D341Med (cell line): ENCODE measurements around the gene WFDC10A.
A peak's percentile ranks its signal among the peaks of the same experiment; 100 is the strongest.
"Not testable (repeated sequence)": the region's sequence is repeated elsewhere in the genome, so short reads cannot be mapped to it uniquely, and the experiment has no call there.

ENCODE experiments used
- DNase-seq: peaks from one replicate; pipeline ENCODE4 v3.0.0; 2012; ENCODE audit warnings: low spot score

WFDC10A gene

GRCh38 chr20:45629496-45630100 is at the start of gene WFDC10A:
Gene WFDC10A, plus strand, starts transcription at chr20:45629739. Its CDS starts 75 bp downstream, at chr20:45629814.
- peak; percentile 75 for DNase-seq

- DNase-seq: no peak
Observed at GRCh38 chr20:45581702-45582101, 47.8 kb upstream of the WFDC10A start.

GRCh38 chr20:45583502-45583901 is 46.0 kb upstream of the WFDC10A start:
- no peak for DNase-seq

- not testable (repeated sequence) for DNase-seq
Observed at GRCh38 chr20:45584294-45584693, 45.2 kb upstream of the WFDC10A start.

GRCh38 chr20:45585986-45586385 is 43.6 kb upstream of the WFDC10A start:
- not testable (repeated sequence) for DNase-seq

GRCh38 chr20:45588800-45589199 is 40.7 kb upstream of the WFDC10A start:
- no peak for DNase-seq

GRCh38 chr20:45589725-45590124 is 39.8 kb upstream of the WFDC10A start:
- DNase-seq: no peak

- peak; percentile 58 for DNase-seq
Observed at GRCh38 chr20:45592574-45593189, 36.9 kb upstream of the WFDC10A start.

- no peak for DNase-seq
Observed at GRCh38 chr20:45593498-45593897, 36.0 kb upstream of the WFDC10A start.

GRCh38 chr20:45595235-45595634 is 34.3 kb upstream of the WFDC10A start:
- DNase-seq: no peak

GRCh38 chr20:45607810-45608209 is 21.7 kb upstream of the WFDC10A start:
- no peak for DNase-seq

GRCh38 chr20:45611054-45611453 is 18.5 kb upstream of the WFDC10A start:
- DNase-seq: no peak

GRCh38 chr20:45612314-45612713 is 17.2 kb upstream of the WFDC10A start:
- no peak for DNase-seq

- DNase-seq: no peak
Observed at GRCh38 chr20:45617591-45617990, 11.9 kb upstream of the WFDC10A start.

GRCh38 chr20:45621593-45621992 is 7.9 kb upstream of the WFDC10A start:
- no peak for DNase-seq

- DNase-seq: no peak
Observed at GRCh38 chr20:45626540-45626939, 3.0 kb upstream of the WFDC10A start.

GRCh38 chr20:45630371-45630770 is 832 bp downstream of the WFDC10A start:
- no peak for DNase-seq

GRCh38 chr20:45631184-45631583 is 1.6 kb downstream of the WFDC10A start, which contains the start of gene WFDC9:
Gene WFDC9, minus strand, starts transcription at chr20:45631284. Its CDS starts 21,103 bp downstream, at chr20:45610181.
- no peak for DNase-seq

- DNase-seq: no peak
Observed at GRCh38 chr20:45636513-45636912, 7.0 kb downstream of the WFDC10A start.

GRCh38 chr20:45639687-45640086 is 10.1 kb downstream of the WFDC10A start:
- DNase-seq: no peak

- DNase-seq: not testable (repeated sequence)
Observed at GRCh38 chr20:45641076-45641475, 11.5 kb downstream of the WFDC10A start.

- not testable (repeated sequence) for DNase-seq
Observed at GRCh38 chr20:45645869-45646268, 16.3 kb downstream of the WFDC10A start.

GRCh38 chr20:45646875-45647274 is 17.3 kb downstream of the WFDC10A start:
- no peak for DNase-seq
